Subcutaneous abdominal adipose tissue (tissue), 5 donors: Measurements from ENCODE around the gene CCSER1.
"Not testable (repeated sequence)": the region's sequence is repeated elsewhere in the genome, so short reads cannot be mapped to it uniquely, and the experiment has no call there.

ENCODE experiments used
- H3K27ac ChIP-seq: one replicate; pipeline ENCODE4 v1.7.0; 2013; ENCODE audit warnings: low read depth, mild to moderate bottlenecking, inconsistent platforms, low read length, moderate library complexity
- H3K27me3 ChIP-seq, 5 donors: one replicate each; pipeline ENCODE4 v1.7.0; 2013; ENCODE audit warnings: low read length in 5 of 5, inconsistent platforms in 1 of 5; ENCODE audit not compliant: control insufficient read depth in 5 of 5, insufficient read depth in 4 of 5
- H3K36me3 ChIP-seq, 5 donors: one replicate each; pipeline ENCODE4 v1.7.0; 2013; ENCODE audit warnings: low read length in 5 of 5; ENCODE audit not compliant: control insufficient read depth in 5 of 5, insufficient read depth in 5 of 5
- H3K4me1 ChIP-seq, 5 donors: one replicate each; pipeline ENCODE4 v1.7.0; 2013; ENCODE audit warnings: low read length in 5 of 5, mild to moderate bottlenecking in 3 of 5, moderate library complexity in 1 of 5; ENCODE audit not compliant: control insufficient read depth in 5 of 5, insufficient read depth in 5 of 5
- H3K4me3 ChIP-seq, 5 donors: one replicate each; pipeline ENCODE4 v1.7.0; 2013; ENCODE audit warnings: low read length in 5 of 5, low read depth in 1 of 5
- H3K9ac ChIP-seq, 5 donors: one replicate each; pipeline ENCODE4 v1.7.0; 2013; ENCODE audit warnings: low read length in 5 of 5, mild to moderate bottlenecking in 4 of 5, moderate library complexity in 3 of 5
- H3K9me3 ChIP-seq, 5 donors: one replicate each; pipeline ENCODE4 v1.7.0; 2013; ENCODE audit warnings: low read length in 5 of 5; ENCODE audit not compliant: control insufficient read depth in 5 of 5
- donor health status: healthy.
- donor health status: healthy.
- donor health status: healthy.
- donor health status: healthy.
- donor health status: healthy.

Gene CCSER1

DNA sequence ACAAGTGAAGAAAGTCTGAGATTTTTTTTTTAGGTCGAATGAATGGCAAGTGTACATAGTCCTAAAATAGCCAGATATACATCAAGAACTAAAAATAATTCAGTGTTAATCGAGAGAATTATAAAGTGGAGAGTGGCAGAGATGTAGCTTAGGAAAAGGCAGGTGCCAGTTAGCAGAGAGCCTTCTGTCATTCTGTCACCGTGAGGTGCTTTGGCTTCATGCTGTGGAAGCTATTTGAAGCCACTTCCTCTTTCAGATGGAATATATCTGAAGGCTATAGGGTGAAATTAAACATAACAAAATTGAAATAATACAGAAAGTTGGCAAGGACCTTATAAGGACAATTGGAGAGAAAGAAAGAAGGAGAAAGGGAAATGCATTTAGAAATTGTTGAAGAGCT lies 756.3 kb downstream of the CCSER1 start:
- H3K9me3 ChIP-seq: no peaks in the 10 kb centered on the region
- no peak overlapping the region for H3K4me3 ChIP-seq
- no peaks in the 10 kb centered on the region for H3K27me3 ChIP-seq
- no peaks in the 10 kb centered on the region for H3K4me1 ChIP-seq
- no peak overlapping the region for H3K9ac ChIP-seq
- H3K27ac ChIP-seq: no peak overlapping the region
- H3K36me3 ChIP-seq: no peaks in the 10 kb centered on the region

DNA sequence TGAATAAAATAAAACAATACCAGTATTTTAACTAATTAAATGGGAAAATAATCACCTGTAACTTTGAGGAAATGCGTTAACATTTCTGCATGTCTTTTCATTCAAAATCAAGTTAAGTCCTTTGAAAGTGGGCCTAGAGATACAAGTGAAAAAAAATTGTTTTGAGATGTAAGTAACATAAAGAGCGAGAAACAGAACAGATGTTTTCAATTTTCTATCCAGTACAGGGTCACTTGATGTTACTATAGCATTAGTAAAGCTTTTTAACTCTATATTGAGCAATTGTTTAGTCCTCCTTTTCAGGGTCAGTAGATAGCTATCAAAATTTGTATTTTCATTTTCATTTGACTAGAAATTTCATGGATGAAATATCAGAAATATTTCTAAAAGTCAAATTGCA lies 761.4 kb downstream of the CCSER1 start:
- Histone ChIP-seq H3K4me3 (no peak overlapping the region), H3K27ac (no peak overlapping the region), H3K9ac (no peak overlapping the region), H3K9me3 (no peaks in the 10 kb centered on the region), H3K27me3 (no peaks in the 10 kb centered on the region), H3K36me3 (no peaks in the 10 kb centered on the region), H3K4me1 (no peaks in the 10 kb centered on the region)

DNA sequence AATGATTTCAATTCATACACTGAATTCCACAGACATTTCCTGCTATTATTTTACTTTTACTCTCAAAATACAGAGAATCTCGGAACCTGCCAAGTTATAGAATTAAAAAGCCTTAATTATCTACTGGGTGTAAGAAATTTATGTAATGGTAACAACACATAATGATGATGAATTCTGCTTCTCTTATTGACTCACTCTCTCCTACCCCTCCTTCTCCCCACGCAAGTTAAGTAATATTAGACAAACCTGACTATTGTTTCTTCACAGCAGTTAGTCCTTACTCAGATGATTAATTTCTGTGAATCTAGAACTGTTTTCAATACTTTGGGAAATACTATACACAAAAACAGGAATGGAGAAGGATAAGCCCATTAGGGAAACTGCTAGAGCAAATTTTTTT lies 762.0 kb downstream of the CCSER1 start:
- H3K9me3 ChIP-seq: no peaks in the 10 kb centered on the region
- H3K4me3 ChIP-seq: no peak overlapping the region
- no peak overlapping the region for H3K9ac ChIP-seq
- no peaks in the 10 kb centered on the region for H3K36me3 ChIP-seq
- no peaks in the 10 kb centered on the region for H3K4me1 ChIP-seq
- no peak overlapping the region for H3K27ac ChIP-seq
- no peaks in the 10 kb centered on the region for H3K27me3 ChIP-seq

DNA sequence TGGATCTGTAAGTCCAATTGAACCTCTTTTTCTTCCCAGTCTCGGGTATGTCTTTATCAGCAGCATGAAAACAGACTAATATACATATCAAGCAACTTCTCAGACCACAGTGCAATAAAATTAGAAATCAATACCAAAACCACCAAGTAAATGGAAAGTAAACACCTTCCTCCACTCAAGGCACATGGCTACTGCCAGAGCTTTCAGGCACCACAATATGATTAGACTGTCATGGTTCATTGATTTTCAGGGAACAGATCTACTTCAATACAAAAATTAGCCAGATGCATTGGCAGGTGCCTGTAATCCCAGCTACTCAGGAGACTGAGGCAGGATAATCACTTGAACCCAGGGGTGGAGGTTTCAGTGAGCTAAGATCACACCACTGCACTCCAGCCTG lies 776.2 kb downstream of the CCSER1 start:
- not testable (repeated sequence) for H3K27ac ChIP-seq, H3K9me3 ChIP-seq, H3K4me1 ChIP-seq, H3K36me3 ChIP-seq, H3K27me3 ChIP-seq, H3K4me3 ChIP-seq, H3K9ac ChIP-seq

DNA sequence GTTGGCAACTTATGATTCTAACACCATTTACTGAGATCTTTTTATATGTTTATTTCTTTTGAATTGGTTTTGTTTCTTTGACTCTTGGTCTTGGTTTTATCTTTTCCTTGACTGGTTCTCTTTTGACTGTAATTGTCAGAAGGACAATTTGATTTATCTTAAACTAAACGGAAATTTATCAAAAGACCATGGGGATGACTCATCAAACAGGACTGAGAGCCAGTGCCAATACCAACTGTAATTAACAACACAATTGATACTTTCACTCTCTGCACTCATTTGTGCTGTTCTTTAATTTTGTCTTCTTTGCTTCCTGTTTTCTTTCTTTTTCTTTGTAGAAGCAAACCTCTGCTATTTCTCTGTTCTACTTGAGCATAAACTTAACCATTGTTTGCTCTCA lies 776.8 kb downstream of the CCSER1 start:
- no peak overlapping the region for H3K9ac ChIP-seq
- peaks cover 0 to 9% (median 3%) of the 10 kb centered on the region in 5 donors for H3K9me3 ChIP-seq
- H3K36me3 ChIP-seq: no peaks in the 10 kb centered on the region
- H3K27me3 ChIP-seq: no peaks in the 10 kb centered on the region
- no peak overlapping the region for H3K27ac ChIP-seq
- H3K4me1 ChIP-seq: no peaks in the 10 kb centered on the region
- no peak overlapping the region for H3K4me3 ChIP-seq

DNA sequence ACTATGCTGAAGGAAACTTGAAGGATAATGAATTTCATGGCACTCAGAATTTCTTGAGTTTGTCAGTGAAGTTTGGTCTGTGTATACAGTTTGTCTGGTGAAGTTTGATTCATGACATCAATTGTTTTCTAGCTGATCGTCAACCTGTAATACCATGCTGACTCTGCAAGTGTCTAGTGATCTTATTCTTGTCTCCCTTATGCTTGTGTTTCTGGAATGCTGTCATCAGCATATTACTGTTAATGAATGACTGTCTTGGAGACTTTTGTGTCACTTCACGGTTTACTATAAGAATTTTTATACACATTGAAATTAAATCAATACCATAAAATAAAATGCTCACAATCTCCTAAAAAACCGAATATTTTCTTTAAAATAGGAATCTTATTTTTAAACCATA lies 779.0 kb downstream of the CCSER1 start:
- no peak overlapping the region for H3K27ac ChIP-seq
- no peaks in the 10 kb centered on the region for H3K36me3 ChIP-seq
- no peaks in the 10 kb centered on the region for H3K4me1 ChIP-seq
- no peak overlapping the region for H3K9ac ChIP-seq
- H3K27me3 ChIP-seq: no peaks in the 10 kb centered on the region
- H3K9me3 ChIP-seq: peaks cover 0 to 9% (median 3%) of the 10 kb centered on the region in 5 donors
- H3K4me3 ChIP-seq: no peak overlapping the region

DNA sequence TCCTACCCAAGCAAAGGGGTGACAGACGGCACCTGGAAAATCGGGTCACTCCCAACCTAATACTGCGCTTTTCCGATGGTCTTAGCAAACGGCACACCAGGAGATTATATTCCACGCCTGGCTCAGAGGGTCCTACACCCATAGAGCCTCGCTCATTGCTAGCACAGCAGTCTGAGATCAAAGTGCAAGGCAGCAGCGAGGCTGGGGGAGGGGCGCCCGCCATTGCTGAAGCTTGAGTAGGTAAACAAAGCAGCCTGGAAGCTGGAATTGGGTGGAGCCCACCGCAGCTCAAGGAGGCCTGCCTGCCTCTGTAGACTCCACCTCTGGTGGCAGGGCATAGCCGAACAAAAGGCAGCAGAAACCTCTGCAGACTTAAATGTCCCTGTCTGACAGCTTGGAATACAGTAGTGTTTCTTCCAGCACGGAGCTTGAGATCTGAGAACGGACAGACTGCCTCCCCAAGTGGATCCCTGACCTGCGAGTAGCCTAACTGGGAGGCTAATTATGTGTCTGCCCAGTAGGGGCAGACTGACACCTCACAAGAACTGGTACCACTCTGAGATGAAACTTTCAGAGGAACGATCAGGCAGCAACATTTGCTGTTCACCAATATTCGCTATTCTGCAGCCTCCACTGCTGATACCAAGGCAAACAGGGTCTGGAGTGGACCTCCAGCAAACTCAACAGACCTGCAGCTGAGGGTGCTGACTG lies 784.7 kb downstream of the CCSER1 start:
- H3K9ac ChIP-seq, H3K27me3 ChIP-seq: not testable (repeated sequence)

DNA sequence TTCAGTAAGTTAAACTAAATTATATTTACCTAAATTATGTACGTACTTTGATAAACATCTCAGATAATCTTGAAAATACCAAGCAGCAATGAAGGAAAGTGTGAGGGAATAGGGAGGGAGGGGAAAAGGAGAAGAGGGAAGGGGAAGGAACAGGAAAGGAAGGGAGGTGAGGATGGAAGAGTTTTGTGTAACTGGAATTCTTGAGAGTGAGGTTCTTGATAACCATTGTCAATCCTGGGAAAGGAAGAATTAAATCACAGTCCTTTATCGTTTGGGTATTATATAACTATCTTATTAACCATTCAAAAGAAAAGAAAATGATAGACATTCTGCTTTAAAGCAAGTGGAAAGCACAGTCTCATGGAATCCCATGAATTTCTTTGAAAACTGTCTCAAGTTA lies 795.0 kb downstream of the CCSER1 start:
- H3K4me1 ChIP-seq: no peaks in the 10 kb centered on the region

More for the DNA sequence above, 784.7 kb downstream of the CCSER1 start:
- H3K27ac ChIP-seq, H3K36me3 ChIP-seq, H3K4me3 ChIP-seq, H3K9me3 ChIP-seq, H3K4me1 ChIP-seq: not testable (repeated sequence)

DNA sequence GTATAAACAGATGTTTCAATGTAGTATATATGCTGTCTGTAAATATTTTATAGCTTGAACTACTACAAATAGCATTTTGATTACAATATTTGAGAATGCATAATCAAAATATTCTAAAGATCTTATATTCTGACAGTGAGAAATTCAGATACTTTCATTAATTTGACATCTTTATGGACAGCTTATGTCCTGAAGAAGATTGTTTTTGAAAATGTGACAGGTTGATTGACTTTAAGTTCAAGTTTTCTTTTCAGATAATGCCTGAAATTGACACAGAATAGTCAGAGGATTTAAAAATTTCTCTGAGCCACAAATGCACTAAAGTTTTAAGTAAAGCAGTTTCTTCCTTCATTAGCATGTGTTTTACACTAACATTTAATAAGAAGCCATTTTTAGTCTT lies 799.8 kb downstream of the CCSER1 start:
- H3K9ac ChIP-seq: no peak overlapping the region
- H3K27ac ChIP-seq: no peak overlapping the region
- no peaks in the 10 kb centered on the region for H3K9me3 ChIP-seq
- no peaks in the 10 kb centered on the region for H3K27me3 ChIP-seq
- no peaks in the 10 kb centered on the region for H3K36me3 ChIP-seq
- H3K4me1 ChIP-seq: no peaks in the 10 kb centered on the region
- H3K4me3 ChIP-seq: no peak overlapping the region

More for the DNA sequence above, 795.0 kb downstream of the CCSER1 start:
- Histone ChIP-seq H3K9me3 (no peaks in the 10 kb centered on the region), H3K27me3 (no peaks in the 10 kb centered on the region), H3K36me3 (no peaks in the 10 kb centered on the region), H3K4me3 (no peak overlapping the region), H3K27ac (no peak overlapping the region), H3K9ac (no peak overlapping the region)

DNA sequence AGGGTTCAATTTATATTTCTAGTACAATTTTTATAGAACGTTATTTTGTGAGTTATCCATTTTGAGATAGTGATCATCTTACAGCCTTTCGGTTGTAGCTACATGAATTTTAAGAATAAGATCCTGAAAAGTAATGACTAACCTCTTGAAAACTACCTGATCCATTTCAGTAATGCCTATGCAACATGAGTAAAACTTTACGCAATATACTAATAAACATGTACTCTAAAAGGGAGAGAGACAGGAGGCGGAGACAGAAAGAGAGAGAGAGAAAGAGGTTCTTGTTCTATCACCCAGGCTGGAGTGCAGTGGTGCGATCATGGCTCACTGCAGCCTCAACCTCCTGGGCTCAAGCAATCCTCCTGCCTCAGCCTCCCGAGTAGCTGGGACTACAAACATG lies 816.1 kb downstream of the CCSER1 start:
- no peak overlapping the region for H3K9ac ChIP-seq
- no peaks in the 10 kb centered on the region for H3K27me3 ChIP-seq

DNA sequence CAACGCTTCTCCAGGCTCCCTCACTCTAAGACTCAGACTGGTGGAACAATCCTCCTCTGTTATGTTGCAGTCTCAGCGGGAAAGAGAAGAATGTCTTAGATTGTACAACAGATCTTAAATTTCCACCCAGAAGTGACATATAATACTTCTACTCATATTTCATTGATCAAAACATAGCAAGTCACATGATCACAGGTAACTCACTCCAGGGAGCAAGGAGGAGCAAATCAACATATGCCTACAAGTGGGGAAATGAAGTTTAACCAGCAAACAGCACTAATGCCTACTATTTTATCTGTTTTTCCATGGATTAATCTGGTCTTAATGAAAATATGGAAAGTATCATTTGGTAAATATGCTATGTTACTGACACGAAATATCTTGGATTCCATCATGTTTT lies 819.8 kb downstream of the CCSER1 start:
- Histone ChIP-seq H3K4me3 (no peak overlapping the region), H3K9ac (no peak overlapping the region), H3K4me1 (no peaks in the 10 kb centered on the region), H3K9me3 (no peaks in the 10 kb centered on the region), H3K27me3 (no peaks in the 10 kb centered on the region), H3K27ac (no peak overlapping the region), H3K36me3 (no peaks in the 10 kb centered on the region)

More for the DNA sequence above, 816.1 kb downstream of the CCSER1 start:
- H3K4me1 ChIP-seq: no peaks in the 10 kb centered on the region
- H3K9me3 ChIP-seq: no peaks in the 10 kb centered on the region
- no peak overlapping the region for H3K4me3 ChIP-seq
- no peaks in the 10 kb centered on the region for H3K36me3 ChIP-seq
- H3K27ac ChIP-seq: no peak overlapping the region
